ENCODE data around the gene SYNDIG1L.

DNA sequence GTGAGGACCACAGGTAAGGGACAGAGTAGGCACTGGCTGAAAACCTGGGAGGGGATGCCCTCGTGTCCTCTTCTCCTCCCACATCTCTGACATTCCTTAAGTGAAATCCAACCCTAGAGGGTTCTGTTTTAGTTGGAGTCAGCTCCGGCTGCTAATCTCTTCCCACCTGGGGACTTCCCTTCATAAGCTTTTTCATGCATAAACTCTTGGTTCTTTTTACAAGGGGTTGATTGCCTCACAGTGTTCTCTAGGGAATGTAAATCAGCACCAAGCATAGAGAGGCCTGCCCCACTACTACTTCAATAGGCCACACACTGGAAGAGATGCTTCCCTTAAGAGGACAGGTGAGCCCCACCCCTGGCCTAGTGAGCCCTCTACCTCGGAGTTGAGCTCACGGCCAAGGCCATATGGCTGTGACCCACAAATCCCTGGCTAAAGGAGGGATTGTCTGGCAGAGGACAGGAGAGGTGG, 3.2 kb upstream of the SYNDIG1L start:
- TF ChIP-seq, protein P1, sequence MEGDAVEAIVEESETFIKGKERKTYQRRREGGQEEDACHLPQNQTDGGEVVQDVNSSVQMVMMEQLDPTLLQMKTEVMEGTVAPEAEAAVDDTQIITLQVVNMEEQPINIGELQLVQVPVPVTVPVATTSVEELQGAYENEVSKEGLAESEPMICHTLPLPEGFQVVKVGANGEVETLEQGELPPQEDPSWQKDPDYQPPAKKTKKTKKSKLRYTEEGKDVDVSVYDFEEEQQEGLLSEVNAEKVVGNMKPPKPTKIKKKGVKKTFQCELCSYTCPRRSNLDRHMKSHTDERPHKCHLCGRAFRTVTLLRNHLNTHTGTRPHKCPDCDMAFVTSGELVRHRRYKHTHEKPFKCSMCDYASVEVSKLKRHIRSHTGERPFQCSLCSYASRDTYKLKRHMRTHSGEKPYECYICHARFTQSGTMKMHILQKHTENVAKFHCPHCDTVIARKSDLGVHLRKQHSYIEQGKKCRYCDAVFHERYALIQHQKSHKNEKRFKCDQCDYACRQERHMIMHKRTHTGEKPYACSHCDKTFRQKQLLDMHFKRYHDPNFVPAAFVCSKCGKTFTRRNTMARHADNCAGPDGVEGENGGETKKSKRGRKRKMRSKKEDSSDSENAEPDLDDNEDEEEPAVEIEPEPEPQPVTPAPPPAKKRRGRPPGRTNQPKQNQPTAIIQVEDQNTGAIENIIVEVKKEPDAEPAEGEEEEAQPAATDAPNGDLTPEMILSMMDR (IDR thresholded peaks at IDR 0.05) = no peak
- no peak for TF ChIP-seq POLR2A (IDR thresholded peaks at IDR 0.05)
